GM12878 (cell line): ENCODE measurements around the gene CRACDL. TPM values are rescaled to one million over a fixed set of nuclear protein-coding genes. Genes with fewer than 3 reads are reported as not detected.

ENCODE experiments used
- ATAC-seq: fragments of 200-7000 bp; cut with Tn5 transposase; 3 replicates; pipeline ENCODE4 v1.9.1; 2020; ENCODE audit warnings: mild to moderate bottlenecking, moderate library complexity
- BruUV-seq: library from RNA; stranded (reverse); fragments of 400-500 nt; replicated peaks from 2 replicates; lab custom pipeline; 2021; lab: Mats Ljungman, UMichigan
- CTCF ChIA-PET: fragments of 300-600 bp; sonication (Branson Sonifier 250); formaldehyde crosslinking; extraction: SDS; loops from one replicate; lab custom pipeline; 2021; ENCODE audit warnings: inconsistent platforms; lab: Yijun Ruan, JAX
- POLR2A ChIA-PET: fragments of 350-600 bp; formaldehyde crosslinking; extraction: SDS; loops from one replicate; lab custom pipeline; 2021; ENCODE audit warnings: inconsistent platforms; lab: Charles Lee
- RAD21 ChIA-PET: fragments of 300-600 bp; sonication (Branson Sonifier 250); formaldehyde crosslinking; loops from one replicate; lab custom pipeline; 2023; ENCODE audit warnings: antibody characterized with exemption; ENCODE audit not compliant: unreplicated experiment; lab: Charles Lee
- SMC1A ChIA-PET: fragments of 300-600 bp; sonication (Branson Sonifier 250); formaldehyde crosslinking; loops from one replicate; lab custom pipeline; 2023; ENCODE audit not compliant: unreplicated experiment, uncharacterized antibody; lab: Charles Lee
- DNase-seq: peaks from one replicate; pipeline ENCODE4 v3.0.0-alpha.2; 2011; ENCODE audit warnings: low read depth, low spot score
- FAIRE-seq: peaks from 3 replicates; lab custom pipeline; 2011; peaks lifted over from hg19 to GRCh38; lab: Jason Lieb, UNC
- H2AFZ ChIP-seq: 2 replicates; pipeline ENCODE4 v1.6.0; 2011; ENCODE audit warnings: low read depth, low read length, control low read depth; ENCODE audit not compliant: control insufficient read depth
- H3K27ac ChIP-seq: 2 replicates; pipeline ENCODE4 v1.5.1; 2011; ENCODE audit warnings: control low read depth; ENCODE audit not compliant: control insufficient read depth, insufficient read depth
- H3K27me3 ChIP-seq, 2 experiments: replicated peaks in 1 of 2; 2 replicates each; pipeline versions ENCODE4 v1.6.0 to v1.6.1; 2011; ENCODE audit warnings: low read length in 1 of 2; ENCODE audit not compliant: control insufficient read depth in 2 of 2, insufficient read depth in 2 of 2
- H3K36me3 ChIP-seq, 2 experiments: 2 replicates each; pipeline ENCODE4 v1.5.1; 2011; ENCODE audit warnings: low read length in 1 of 2; ENCODE audit not compliant: control insufficient read depth in 2 of 2, insufficient read depth in 2 of 2
- H3K4me1 ChIP-seq: 2 replicates; pipeline ENCODE4 v1.6.1; 2011; ENCODE audit warnings: mild to moderate bottlenecking, low read length, moderate library complexity, mixed read lengths; ENCODE audit not compliant: control insufficient read depth, insufficient read depth
- H3K4me2 ChIP-seq: 2 replicates; pipeline ENCODE4 v1.6.0; 2011; ENCODE audit warnings: control low read depth; ENCODE audit not compliant: control insufficient read depth, insufficient read depth
- H3K4me3 ChIP-seq: fragments of 200-600 bp; sonication (generic); 2 replicates; pipeline ENCODE4 v1.5.1; 2016
- H3K79me2 ChIP-seq: 2 replicates; pipeline ENCODE4 v1.6.0; 2011; ENCODE audit warnings: low read length; ENCODE audit not compliant: control insufficient read depth, insufficient read depth
- H3K9ac ChIP-seq: 2 replicates; pipeline ENCODE4 v1.8.0; 2011; ENCODE audit warnings: low read length, control low read depth, mixed read lengths; ENCODE audit not compliant: control insufficient read depth, insufficient read depth
- H3K9me3 ChIP-seq: replicated peaks from 3 replicates; pipeline ENCODE4 v1.5.1; 2011; ENCODE audit warnings: mild to moderate bottlenecking, low read length; ENCODE audit not compliant: control insufficient read depth, insufficient read depth
- H4K20me1 ChIP-seq: 2 replicates; pipeline ENCODE4 v1.6.0; 2011; ENCODE audit not compliant: control insufficient read depth, insufficient read depth
- BRCA1 ChIP-seq: IDR thresholded peaks from 2 replicates; pipeline ENCODE4 v1.6.1; 2011; ENCODE audit warnings: low read depth, low read length, improper control_type of control experiment
- CREM ChIP-seq: IDR thresholded peaks from 2 replicates; pipeline ENCODE4 v1.6.1; 2014; ENCODE audit warnings: antibody characterized with exemption, low read depth
- EZH2 ChIP-seq: IDR thresholded peaks from 2 replicates; pipeline ENCODE4 v1.6.1; 2012; ENCODE audit warnings: low read depth, mild to moderate bottlenecking, control low read depth, inconsistent platforms, low read length, borderline replicate concordance; ENCODE audit not compliant: control insufficient read depth
- POLR2AphosphoS2 ChIP-seq: IDR thresholded peaks from 2 replicates; pipeline ENCODE4 v1.6.1; 2011; ENCODE audit warnings: low read depth, mild to moderate bottlenecking, low read length, improper control_type of control experiment, moderate library complexity
- RAD21 ChIP-seq: IDR thresholded peaks from 2 replicates; pipeline ENCODE4 v1.6.1; 2011; ENCODE audit warnings: mild to moderate bottlenecking, low read depth, low read length, moderate library complexity; ENCODE audit not compliant: insufficient read depth
- RBBP5 ChIP-seq: fragments of 200-600 bp; sonication (generic); conservative IDR thresholded peaks from 2 replicates; pipeline ENCODE4 v1.6.1; 2016
- YY1 ChIP-seq: IDR thresholded peaks from 2 replicates; pipeline ENCODE4 v1.6.1; 2011; ENCODE audit warnings: low read depth, mild to moderate bottlenecking, low read length
- WGBS: methylation state at CpG from one replicate; pipeline ENCODE4 v1.1.6; 2016; ENCODE audit warnings: low lambda C conversion rate; ENCODE audit not compliant: insufficient replicate concordance, insufficient coverage; ENCODE audit errors: missing lambda C conversion rate; 5-methylcytosine and 5-hydroxymethylcytosine counted together
- in situ Hi-C: fragments of 300-500 bp; cut with MboI; formaldehyde crosslinking; loops from 9 replicates; pipeline ENCODE4 v1.14.3; 2018; ENCODE audit warnings: mixed read lengths
- intact Hi-C: fragments of 100-400 bp; cut with micrococcal nuclease; formaldehyde crosslinking; loops from one replicate; pipeline ENCODE4 v1.14.2; 2022; ENCODE audit not compliant: unreplicated experiment
- polyA plus RNA-seq, 11 experiments: library from polyadenylated mRNA; depleted of rRNA in 4 of 11; unstranded in 6 of 11; stranded (reverse) in 5 of 11; fragments of >200 nt; fragmentation: Nextera tagmentation in 4 of 11; fragmentation: Illumina TruSeq in 1 of 11; extraction: Ambion mirVana in 4 of 11; extraction: Trizol in 1 of 11; gene quantifications; 1 replicate in 1 of 11; 2 replicates in 10 of 11; pipeline versions ENCODE4 v1.2.1 to v1.2.3, GENCODE V29; 2011 to 2016; ENCODE audit warnings: inconsistent platforms in 2 of 11, missing spikeins in 2 of 11, low read depth in 1 of 11
- total RNA-seq, 4 experiments: library from RNA; depleted of rRNA in 3 of 4; stranded (reverse); fragments of >200 nt in 3 of 4; fragmentation: Illumina TruSeq in 1 of 4; extraction: Trizol in 1 of 4; gene quantifications; 2 replicates each; pipeline versions ENCODE4 v1.2.1 to v1.2.3, GENCODE V29; 2013 to 2021
- TF ChIP-seq, protein P1 (sequence below): fragments of 450-650 bp; IDR thresholded peaks from 2 replicates; pipeline ENCODE4 v1.6.1; 2017; ENCODE audit warnings: mild to moderate bottlenecking, low read depth, inconsistent platforms; ENCODE audit not compliant: poor library complexity, severe bottlenecking
- TF ChIP-seq, protein P2 (sequence below): fragments of 450-650 bp; conservative IDR thresholded peaks from 2 replicates; pipeline ENCODE4 v1.6.1; 2017; ENCODE audit warnings: mild to moderate bottlenecking, moderate library complexity

CRACDL gene
- total and polyA plus RNA-seq, 10 of the 15 experiments (the other 5 are each of a cell fraction or from before 2014, with no cell fraction given): 0.03 to 0.72 (median 0.14) TPM

DNA sequence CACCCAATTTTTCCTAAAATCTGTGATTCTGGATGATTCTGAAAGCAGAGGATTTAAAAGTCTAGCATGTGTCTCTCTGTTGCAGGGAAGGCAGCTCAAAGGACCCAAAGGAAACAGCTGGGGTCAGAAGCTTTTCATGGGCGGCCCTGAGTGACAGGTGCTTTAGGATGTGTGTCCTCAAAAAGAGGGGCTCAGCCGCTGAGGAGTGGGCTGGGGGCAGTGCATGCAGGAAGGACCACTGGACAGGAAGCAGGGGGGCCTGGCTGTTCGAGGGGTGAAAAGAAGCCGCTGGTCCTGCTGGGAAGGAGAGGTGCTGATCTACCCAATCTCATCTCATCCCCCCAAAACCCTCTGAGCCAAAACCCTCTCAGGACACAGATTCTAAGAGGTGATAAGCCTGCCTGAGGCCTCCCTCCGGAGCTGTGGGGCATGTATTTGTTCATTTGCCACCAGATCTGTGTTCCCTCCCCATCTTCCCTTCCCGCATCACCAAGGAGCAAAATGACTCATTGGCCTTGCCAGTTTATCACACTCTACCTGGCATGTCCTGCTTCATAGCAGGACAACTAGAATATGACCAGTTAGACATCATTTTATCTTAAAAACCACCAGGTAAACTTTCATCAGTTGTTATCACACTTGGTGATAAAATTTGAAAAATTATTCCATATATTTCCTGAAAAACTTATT is 106.3 kb downstream of the CRACDL start:
- ATAC-seq (no peak), FAIRE-seq (no peak), DNase-seq (no peak)
- Histone ChIP-seq H3K27me3 (no peaks in the 10 kb centered on the region), H3K4me3 (no peak overlapping the region), H3K9ac (no peak overlapping the region), H3K36me3 (no peaks in the 10 kb centered on the region), H2AFZ (no peak overlapping the region), H4K20me1 (no peaks in the 10 kb centered on the region), H3K79me2 (no peaks in the 10 kb centered on the region), H3K4me1 (no peaks in the 10 kb centered on the region), H3K27ac (no peak overlapping the region), H3K9me3 (no peaks in the 10 kb centered on the region), H3K4me2 (no peak overlapping the region)
- ChIA-PET SMC1A (interaction anchor here (1.1 to 1.3 kb wide), 2 partner anchors 180 to 181 kb away, joined by 5 to 7 read pairs; no protein-coding TSS in a partner anchor), RAD21 (interaction anchor here (0.6 to 1.2 kb wide), 3 partner anchors 9 to 180 kb away, joined by 3 to 4 read pairs (median 3); no protein-coding TSS in a partner anchor), CTCF (interaction anchor here (0.5 to 11.5 kb wide), 5 partner anchors 87 to 208 kb away, joined by 3 to 124 read pairs (median 6); no protein-coding TSS in a partner anchor), POLR2A (interaction anchor here (0.6 kb wide), 1 partner anchor 11 kb away, joined by 3 read pairs; no protein-coding TSS in a partner anchor)
- WGBS: 28% methylated on average over 5 of the region's 6 CpGs
- intact Hi-C loops: no loop called here
- no peak for TF ChIP-seq YY1
- BruUV-seq: no TSS peak
- in situ Hi-C loops: loop anchor here (10.0 kb wide), 1 partner anchor 415 kb away; no protein-coding TSS in a partner anchor

DNA sequence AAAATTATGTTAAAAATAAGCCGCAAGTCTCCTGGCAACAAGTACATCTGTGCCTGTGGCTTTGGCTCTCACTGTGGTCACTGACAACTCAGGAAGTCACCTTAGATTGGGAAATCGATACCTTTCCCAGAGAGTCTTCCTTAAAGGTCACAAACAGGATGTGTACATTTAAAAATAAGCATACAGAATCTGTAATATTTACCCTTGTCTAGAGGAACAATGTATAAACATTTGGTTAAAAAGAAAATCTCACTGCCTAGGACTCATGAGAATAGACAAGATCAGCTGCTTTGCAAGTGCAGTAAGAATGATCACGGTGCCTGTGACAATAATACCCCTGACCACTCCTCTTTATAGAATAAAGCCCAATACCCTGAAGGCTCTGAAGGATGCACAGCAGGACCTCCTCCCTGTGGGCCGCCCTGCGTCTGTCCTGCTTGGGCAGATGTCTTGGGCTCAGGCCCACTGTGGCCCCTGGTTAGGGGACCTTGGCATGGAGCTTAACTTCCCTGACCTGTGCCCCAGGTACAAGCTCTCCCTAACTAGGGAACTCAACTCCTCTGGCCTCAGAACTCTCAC is 107.1 kb downstream of the CRACDL start:
- TF ChIP-seq, protein P1, sequence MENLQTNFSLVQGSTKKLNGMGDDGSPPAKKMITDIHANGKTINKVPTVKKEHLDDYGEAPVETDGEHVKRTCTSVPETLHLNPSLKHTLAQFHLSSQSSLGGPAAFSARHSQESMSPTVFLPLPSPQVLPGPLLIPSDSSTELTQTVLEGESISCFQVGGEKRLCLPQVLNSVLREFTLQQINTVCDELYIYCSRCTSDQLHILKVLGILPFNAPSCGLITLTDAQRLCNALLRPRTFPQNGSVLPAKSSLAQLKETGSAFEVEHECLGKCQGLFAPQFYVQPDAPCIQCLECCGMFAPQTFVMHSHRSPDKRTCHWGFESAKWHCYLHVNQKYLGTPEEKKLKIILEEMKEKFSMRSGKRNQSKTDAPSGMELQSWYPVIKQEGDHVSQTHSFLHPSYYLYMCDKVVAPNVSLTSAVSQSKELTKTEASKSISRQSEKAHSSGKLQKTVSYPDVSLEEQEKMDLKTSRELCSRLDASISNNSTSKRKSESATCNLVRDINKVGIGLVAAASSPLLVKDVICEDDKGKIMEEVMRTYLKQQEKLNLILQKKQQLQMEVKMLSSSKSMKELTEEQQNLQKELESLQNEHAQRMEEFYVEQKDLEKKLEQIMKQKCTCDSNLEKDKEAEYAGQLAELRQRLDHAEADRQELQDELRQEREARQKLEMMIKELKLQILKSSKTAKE: no peak
- TF ChIP-seq POLR2AphosphoS2 (no peak), RAD21 (no peak), BRCA1 (no peak), CREM (no peak), EZH2 (no peak), RBBP5 (no peak)
- TF ChIP-seq, protein P2, sequence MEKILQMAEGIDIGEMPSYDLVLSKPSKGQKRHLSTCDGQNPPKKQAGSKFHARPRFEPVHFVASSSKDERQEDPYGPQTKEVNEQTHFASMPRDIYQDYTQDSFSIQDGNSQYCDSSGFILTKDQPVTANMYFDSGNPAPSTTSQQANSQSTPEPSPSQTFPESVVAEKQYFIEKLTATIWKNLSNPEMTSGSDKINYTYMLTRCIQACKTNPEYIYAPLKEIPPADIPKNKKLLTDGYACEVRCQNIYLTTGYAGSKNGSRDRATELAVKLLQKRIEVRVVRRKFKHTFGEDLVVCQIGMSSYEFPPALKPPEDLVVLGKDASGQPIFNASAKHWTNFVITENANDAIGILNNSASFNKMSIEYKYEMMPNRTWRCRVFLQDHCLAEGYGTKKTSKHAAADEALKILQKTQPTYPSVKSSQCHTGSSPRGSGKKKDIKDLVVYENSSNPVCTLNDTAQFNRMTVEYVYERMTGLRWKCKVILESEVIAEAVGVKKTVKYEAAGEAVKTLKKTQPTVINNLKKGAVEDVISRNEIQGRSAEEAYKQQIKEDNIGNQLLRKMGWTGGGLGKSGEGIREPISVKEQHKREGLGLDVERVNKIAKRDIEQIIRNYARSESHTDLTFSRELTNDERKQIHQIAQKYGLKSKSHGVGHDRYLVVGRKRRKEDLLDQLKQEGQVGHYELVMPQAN: no peak
- Histone ChIP-seq H4K20me1 (no peaks in the 10 kb centered on the region), H3K4me3 (no peak overlapping the region), H3K79me2 (no peaks in the 10 kb centered on the region), H3K4me2 (no peak overlapping the region), H3K27ac (no peak overlapping the region), H3K27me3 (no peaks in the 10 kb centered on the region), H3K4me1 (no peaks in the 10 kb centered on the region), H3K36me3 (no peaks in the 10 kb centered on the region), H3K9me3 (no peaks in the 10 kb centered on the region), H2AFZ (no peak overlapping the region), H3K9ac (no peak overlapping the region)
- in situ Hi-C loops (no loop called here), intact Hi-C loops (no loop called here)
- RAD21 ChIA-PET: interaction anchor here (0.6 to 0.9 kb wide), 2 partner anchors 10 to 179 kb away, joined by 3 to 4 read pairs; no protein-coding TSS in a partner anchor
- DNase-seq (no peak), ATAC-seq (no peak), FAIRE-seq (no peak)
- 35% methylated on average over 5 of the region's 5 CpGs for WGBS
- SMC1A ChIA-PET: interaction anchor here (1.1 kb wide), 1 partner anchor 180 kb away, joined by 7 read pairs; no protein-coding TSS in a partner anchor
- CTCF ChIA-PET: interaction anchor here (0.7 to 3.1 kb wide), 4 partner anchors 62 to 207 kb away, joined by 3 to 18 read pairs (median 5); no protein-coding TSS in a partner anchor
- POLR2A ChIA-PET: interaction anchor here (0.6 kb wide), 1 partner anchor 12 kb away, joined by 3 read pairs; no protein-coding TSS in a partner anchor
- BruUV-seq: no TSS peak
